Hair follicular keratinocyte (primary cell): ENCODE results near the gene LRRC32. TPM values are rescaled to one million over a fixed set of nuclear protein-coding genes. Genes with fewer than 3 reads are reported as not detected.

ENCODE experiments used
- total RNA-seq: library from RNA; depleted of rRNA; stranded (reverse); fragments of >200 nt; gene quantifications from 2 replicates; pipeline ENCODE4 v1.2.3, GENCODE V29; 2015

Gene LRRC32, protein sequence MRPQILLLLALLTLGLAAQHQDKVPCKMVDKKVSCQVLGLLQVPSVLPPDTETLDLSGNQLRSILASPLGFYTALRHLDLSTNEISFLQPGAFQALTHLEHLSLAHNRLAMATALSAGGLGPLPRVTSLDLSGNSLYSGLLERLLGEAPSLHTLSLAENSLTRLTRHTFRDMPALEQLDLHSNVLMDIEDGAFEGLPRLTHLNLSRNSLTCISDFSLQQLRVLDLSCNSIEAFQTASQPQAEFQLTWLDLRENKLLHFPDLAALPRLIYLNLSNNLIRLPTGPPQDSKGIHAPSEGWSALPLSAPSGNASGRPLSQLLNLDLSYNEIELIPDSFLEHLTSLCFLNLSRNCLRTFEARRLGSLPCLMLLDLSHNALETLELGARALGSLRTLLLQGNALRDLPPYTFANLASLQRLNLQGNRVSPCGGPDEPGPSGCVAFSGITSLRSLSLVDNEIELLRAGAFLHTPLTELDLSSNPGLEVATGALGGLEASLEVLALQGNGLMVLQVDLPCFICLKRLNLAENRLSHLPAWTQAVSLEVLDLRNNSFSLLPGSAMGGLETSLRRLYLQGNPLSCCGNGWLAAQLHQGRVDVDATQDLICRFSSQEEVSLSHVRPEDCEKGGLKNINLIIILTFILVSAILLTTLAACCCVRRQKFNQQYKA
- total RNA-seq: not detected in 2 replicates

DNA sequence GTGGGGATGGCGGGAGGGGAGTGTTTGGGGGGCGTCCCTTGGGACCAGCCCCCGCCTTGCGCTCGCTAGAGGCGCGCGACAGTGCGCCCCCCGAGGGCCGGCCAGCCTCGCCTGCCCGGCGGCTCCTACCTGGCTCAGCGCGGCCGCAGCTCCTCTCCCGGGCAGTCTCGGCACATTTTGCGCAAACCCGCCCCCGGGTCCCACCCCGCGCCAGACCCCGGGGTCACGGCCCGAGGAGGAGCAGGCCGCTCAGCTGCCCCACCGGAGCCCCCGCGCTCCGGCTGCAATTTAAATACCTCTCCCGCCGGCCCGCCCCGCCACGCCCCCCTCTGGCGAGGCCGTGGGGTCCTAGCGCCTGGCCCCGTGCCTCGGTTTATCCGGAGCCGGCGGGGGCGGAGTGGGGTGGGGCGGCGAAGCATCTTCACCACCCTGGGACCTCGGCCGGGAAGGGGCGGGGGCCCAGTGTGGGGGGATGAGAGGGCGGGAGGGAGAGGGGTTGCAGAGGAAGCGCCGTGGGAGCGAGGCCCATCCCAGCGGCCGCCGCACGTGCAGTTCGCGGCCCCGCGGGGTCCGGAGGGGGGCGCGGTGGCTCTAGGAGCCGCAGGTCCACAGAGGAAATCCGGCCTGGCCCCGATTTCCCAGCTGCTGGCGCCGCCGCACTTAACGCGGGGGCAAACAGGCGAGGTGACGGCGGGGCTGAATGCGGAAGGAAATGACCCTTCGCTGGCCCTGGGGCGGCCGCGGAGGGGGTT is at the start of gene LRRC32:
LRRC32 (minus strand) TSS at position 263 of the 752 bp plus-strand sequence. CDS start 4,793 bp downstream, outside the sequence.

Other genes starting within 250 kb of the LRRC32 start
- gene EMSY, start 225.7 kb downstream of the LRRC32 start, total RNA-seq: 5.1 and 5.5 TPM in 2 replicates
- 68.0 and 74.1 TPM in 2 replicates for gene TSKU, start 112.6 kb upstream of the LRRC32 start, total RNA-seq
- 33.0 and 47.1 TPM in 2 replicates for gene ACER3, start 190.2 kb upstream of the LRRC32 start, total RNA-seq